ENCODE results near the gene NPS.

DNA sequence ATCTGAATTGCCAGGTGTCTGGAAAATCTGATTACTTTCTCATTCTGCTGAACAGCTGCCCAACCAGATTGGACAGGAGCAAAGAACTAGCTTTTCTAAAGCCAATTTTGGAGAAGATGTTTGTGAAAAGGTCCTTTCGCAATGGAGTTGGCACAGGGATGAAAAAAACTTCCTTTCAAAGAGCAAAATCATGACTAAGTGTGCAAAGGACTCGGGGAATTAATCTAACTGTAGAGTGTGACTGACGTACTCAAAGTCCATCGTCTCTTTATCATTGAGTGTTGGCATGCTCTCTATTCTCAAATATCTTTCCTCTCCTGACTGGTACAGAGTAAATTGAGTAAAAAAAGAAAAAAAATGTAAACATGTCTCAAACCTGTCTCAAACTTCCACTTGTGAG lies 3.3 kb downstream of the NPS start:
- TF ChIP-seq, protein P1, sequence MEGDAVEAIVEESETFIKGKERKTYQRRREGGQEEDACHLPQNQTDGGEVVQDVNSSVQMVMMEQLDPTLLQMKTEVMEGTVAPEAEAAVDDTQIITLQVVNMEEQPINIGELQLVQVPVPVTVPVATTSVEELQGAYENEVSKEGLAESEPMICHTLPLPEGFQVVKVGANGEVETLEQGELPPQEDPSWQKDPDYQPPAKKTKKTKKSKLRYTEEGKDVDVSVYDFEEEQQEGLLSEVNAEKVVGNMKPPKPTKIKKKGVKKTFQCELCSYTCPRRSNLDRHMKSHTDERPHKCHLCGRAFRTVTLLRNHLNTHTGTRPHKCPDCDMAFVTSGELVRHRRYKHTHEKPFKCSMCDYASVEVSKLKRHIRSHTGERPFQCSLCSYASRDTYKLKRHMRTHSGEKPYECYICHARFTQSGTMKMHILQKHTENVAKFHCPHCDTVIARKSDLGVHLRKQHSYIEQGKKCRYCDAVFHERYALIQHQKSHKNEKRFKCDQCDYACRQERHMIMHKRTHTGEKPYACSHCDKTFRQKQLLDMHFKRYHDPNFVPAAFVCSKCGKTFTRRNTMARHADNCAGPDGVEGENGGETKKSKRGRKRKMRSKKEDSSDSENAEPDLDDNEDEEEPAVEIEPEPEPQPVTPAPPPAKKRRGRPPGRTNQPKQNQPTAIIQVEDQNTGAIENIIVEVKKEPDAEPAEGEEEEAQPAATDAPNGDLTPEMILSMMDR (IDR thresholded peaks at IDR 0.05), result no peak
- no peak for TF ChIP-seq POLR2A (IDR thresholded peaks at IDR 0.05)
